Epithelial cell of proximal tubule (primary cell): ENCODE results near the gene CPNE9. TPM values are rescaled to one million over a fixed set of nuclear protein-coding genes. Genes with fewer than 3 reads are reported as not detected.

Experiments
- DNase-seq: peaks from one replicate; pipeline ENCODE4 v3.0.0-alpha.2; 2011; ENCODE audit warnings: low read depth
- H3K4me3 ChIP-seq: 2 replicates; pipeline ENCODE4 v1.5.1; 2011; ENCODE audit warnings: low read depth, mild to moderate bottlenecking, low read length
- total RNA-seq: library from RNA; depleted of rRNA; stranded (reverse); fragments of >200 nt; gene quantifications from 2 replicates; pipeline ENCODE4 v1.2.3, GENCODE V29; 2015
- TF ChIP-seq, protein P1 (sequence below): conservative IDR thresholded peaks from 2 replicates; pipeline ENCODE4 v1.5.1; 2012; ENCODE audit warnings: low read depth, mild to moderate bottlenecking, low read length

CPNE9 gene
- total RNA-seq, 1 donor from 2014 or later: not detected

- TF ChIP-seq, protein P1, sequence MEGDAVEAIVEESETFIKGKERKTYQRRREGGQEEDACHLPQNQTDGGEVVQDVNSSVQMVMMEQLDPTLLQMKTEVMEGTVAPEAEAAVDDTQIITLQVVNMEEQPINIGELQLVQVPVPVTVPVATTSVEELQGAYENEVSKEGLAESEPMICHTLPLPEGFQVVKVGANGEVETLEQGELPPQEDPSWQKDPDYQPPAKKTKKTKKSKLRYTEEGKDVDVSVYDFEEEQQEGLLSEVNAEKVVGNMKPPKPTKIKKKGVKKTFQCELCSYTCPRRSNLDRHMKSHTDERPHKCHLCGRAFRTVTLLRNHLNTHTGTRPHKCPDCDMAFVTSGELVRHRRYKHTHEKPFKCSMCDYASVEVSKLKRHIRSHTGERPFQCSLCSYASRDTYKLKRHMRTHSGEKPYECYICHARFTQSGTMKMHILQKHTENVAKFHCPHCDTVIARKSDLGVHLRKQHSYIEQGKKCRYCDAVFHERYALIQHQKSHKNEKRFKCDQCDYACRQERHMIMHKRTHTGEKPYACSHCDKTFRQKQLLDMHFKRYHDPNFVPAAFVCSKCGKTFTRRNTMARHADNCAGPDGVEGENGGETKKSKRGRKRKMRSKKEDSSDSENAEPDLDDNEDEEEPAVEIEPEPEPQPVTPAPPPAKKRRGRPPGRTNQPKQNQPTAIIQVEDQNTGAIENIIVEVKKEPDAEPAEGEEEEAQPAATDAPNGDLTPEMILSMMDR: no peak
- H3K4me3 ChIP-seq: no peak overlapping the region
- no peak for DNase-seq
These were observed 17.5 kb upstream of the CPNE9 start for GRCh38 chr3:9686050-9686550.

DNA sequence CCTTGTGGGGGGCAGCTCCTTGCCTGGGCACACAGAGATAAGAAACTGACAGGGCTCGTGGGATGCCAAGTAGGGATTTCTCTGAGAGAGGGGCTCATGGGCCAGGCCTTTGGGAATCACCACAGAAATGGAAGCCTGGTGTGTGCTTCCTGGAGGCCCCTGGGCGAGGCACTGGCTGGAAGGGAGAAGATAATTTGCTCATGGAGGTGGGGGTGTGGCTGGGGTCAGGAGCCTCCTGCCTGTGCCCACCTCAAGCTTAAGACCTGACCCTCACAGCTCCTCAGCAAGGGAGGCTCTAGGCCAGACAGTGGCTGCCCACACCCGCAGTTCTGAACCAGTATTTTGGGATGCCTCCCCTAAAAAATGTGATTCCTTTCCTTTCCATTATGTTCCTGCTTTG is 16.9 kb upstream of the CPNE9 start:
- no peak for DNase-seq
- no peak overlapping the region for H3K4me3 ChIP-seq
- TF ChIP-seq, protein P1: no peak

- no peak for DNase-seq
- H3K4me3 ChIP-seq: no peak overlapping the region
- TF ChIP-seq, protein P1: no peak
These were observed 16.1 kb upstream of the CPNE9 start for GRCh38 chr3:9687514-9687913.

DNA sequence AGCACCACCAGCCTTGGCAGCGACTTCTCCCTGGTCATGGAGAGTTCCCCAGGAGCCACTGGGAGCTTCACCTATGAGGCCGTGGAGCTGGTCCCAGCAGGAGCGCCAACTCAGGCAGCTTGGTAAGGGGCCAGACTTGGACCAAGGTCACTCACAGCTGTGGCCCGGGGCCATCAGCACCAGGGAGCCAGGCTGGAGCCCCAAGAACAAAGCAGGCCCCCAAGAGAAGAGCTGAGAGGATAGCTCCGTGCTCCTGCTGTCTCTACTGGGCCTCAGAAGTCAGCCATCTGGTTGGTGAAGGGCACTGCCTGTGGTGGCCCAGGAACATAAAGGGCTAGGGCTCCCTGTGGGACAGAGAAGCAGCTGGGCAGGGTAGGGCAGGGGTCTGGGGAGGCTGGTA is 14.7 kb upstream of the CPNE9 start:
- TF ChIP-seq, protein P1: no peak
- no peak for DNase-seq

DNA sequence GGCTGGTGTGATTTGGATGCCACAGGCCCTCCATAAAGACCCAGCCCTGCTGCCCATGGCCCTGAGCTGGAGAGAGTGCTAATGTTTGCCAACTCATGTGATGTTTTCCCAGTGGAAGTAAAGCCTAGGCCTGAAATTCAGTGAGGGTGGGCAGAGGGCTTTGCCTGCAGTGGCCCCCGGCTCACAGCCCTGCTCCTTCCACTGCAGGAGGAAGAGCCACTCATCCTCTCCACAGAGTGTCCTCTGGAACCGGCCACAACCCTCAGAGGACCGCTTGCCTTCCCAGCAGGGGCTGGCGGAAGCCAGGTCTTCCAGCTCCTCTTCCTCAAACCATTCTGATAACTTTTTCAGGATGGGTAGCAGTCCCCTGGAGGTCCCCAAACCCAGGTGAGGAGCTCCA is 13.9 kb upstream of the CPNE9 start:
- no peak overlapping the region for H3K4me3 ChIP-seq
- TF ChIP-seq, protein P1: no peak
- no peak for DNase-seq

More for the DNA sequence above, 14.7 kb upstream of the CPNE9 start:
- no peak overlapping the region for H3K4me3 ChIP-seq

GRCh38 chr3:9690451-9691450 is 12.9 kb upstream of the CPNE9 start:
- DNase-seq: no peak
- TF ChIP-seq, protein P1: no peak
- no peak overlapping the region for H3K4me3 ChIP-seq
